ENCODE data around the gene LMX1B. TPM values are rescaled to one million over a fixed set of nuclear protein-coding genes. Genes with fewer than 3 reads are reported as not detected.
A peak's percentile ranks its signal among the peaks of the same experiment; 100 is the strongest.

Gene LMX1B
- polyA plus RNA-seq, 1 of the 3 experiments (the other 2 are of a cell fraction) = not detected

DNA sequence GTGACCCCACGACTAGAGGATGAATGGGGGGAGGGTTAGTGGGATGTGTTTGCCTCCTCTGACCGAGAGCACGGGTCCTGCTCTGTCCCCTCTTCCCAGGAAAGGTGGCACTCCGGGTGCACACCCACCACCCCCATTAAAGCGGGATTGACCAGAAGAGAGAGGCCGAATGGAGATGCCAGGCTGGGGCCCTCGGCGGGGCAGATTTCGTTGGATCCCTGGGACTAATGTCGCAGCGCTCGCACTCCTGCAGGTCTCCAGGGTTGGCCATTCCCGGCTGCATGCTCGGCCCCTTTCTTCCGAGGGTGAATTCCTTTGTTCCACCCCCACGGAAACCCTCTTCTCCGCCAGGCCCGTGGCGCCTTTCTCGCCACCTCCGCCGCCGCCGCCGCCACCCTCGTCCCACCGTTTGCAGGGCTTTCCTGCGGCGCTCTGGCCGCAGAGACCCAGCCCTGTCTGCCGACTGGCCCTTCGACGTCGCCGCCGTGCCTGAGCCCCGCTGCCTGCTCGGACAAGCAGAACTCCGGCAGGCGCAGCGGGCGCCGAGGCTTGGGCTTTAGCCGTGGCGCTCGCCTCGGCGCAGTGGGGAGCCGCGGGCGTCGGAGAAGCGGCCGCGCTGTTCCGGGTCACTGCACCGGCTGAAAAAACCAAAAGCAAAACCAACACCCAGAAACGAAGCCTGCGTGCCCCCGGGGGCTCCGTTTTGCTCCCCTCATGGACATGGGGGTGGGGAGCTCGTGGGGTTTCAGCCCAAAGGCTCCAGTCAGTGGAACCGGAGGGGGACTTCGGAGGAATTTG is 11.8 kb downstream of the LMX1B start (continued):
- no peak for TF ChIP-seq RCOR1 (IDR thresholded peaks at IDR 0.05; ENCODE audit: low read length)
- TF ChIP-seq CHD2 (IDR thresholded peaks at IDR 0.05; ENCODE audit: low read length, partially characterized antibody) = no peak
- no peak for TF ChIP-seq SIN3A (IDR thresholded peaks at IDR 0.05; ENCODE audit: borderline replicate concordance, low read depth, low read length)

DNA sequence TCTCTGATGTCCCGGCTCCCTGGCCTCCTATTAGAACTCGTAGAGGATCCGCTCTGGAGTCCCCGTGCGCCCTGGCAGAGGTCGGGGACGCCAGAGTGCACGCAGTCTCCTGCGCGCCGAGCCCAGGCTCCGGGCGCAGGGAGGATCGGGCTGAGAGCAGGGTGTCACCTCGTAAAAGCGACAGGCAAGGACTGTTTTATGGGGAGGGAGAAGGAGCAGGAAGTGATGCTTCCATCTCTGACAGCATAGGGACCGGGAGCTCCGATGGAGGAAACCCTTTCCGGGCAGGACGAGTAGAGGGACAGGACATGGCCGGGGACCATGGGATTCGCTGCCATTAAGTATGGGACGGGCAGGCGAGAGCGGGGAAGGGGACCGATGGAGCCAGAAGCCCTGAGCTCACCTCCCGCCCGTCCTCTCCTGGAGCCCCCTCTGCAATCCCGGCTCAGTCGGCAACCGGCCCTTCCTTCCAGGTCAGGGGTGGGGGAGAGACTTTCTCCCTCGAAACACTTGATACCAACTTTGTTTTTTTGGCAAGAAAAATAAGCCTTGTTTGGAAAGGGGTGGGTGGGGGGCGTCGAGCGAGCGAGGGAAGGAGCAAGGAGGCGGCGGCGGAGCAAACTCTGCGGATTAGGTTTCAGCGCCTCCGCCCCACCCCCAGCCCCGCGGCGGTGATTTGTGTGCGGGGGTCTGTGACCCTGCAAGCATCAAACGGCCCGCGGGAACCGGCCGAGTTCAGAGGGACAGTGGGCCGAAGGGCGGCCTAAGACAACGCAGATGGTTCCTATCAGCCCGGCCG is 12.6 kb downstream of the LMX1B start:
- ChIA-PET CTCF (interaction anchor here (0.7 to 3.1 kb wide), 4 partner anchors 80 to 155 kb away, joined by 3 to 12 read pairs (median 4); no protein-coding TSS in a partner anchor), POLR2A (no interaction called here)
- Histone ChIP-seq H3K4me2 (0 out of 2 replicates have a peak overlapping the region, but pooled peaks have one; percentile 4), H3K27me3 (ENCODE audit: insufficient read depth) (peaks cover 100% of the 10 kb centered on the region), H2AFZ (ENCODE audit: low read depth) (no peak overlapping the region), H3K4me1 (ENCODE audit: control insufficient read depth in 1 of 2, insufficient read depth in 2 of 2, low read depth in 1 of 2, low read length in 1 of 2) (peaks cover 0 to 17% of the 10 kb centered on the region in 2 experiments; a peak in 2 of 4 replicates), H3K4me3 (ENCODE audit: low read depth in 2 of 2, low read length in 1 of 2) (no peak overlapping the region; a peak in 1 of 4 replicates), H3K79me2 (ENCODE audit: insufficient read depth) (no peaks in the 10 kb centered on the region), H3K9me3 (no peaks in the 10 kb centered on the region), H3K36me3 (replicated peaks in 1 of 2; ENCODE audit: control insufficient read depth in 1 of 2, insufficient read depth in 2 of 2, low read length in 1 of 2) (no peaks in the 10 kb centered on the region), H3K9me2 (no peaks in the 10 kb centered on the region), H3F3A (replicated peaks; ENCODE audit: insufficient read depth) (no peaks in the 10 kb centered on the region), H3K27ac (ENCODE audit: low read depth in 2 of 2, low read length in 1 of 2) (no peak overlapping the region), H3K9ac (no peak overlapping the region), H4K20me1 (ENCODE audit: insufficient read depth) (no peaks in the 10 kb centered on the region)
- no peak for DNase-seq
- WGBS (ENCODE audit: low lambda C conversion rate) = 11% methylated on average over 26 of the region's 56 CpGs
- TF ChIP-seq TEAD4 (IDR thresholded peaks at IDR 0.05; ENCODE audit: borderline replicate concordance, insufficient read depth) (no peak), SMC3 (IDR thresholded peaks at IDR 0.05; ENCODE audit: low read depth, low read length) (no peak), NFIC (IDR thresholded peaks at IDR 0.05; ENCODE audit: borderline replicate concordance) (no peak), RCOR1 (IDR thresholded peaks at IDR 0.05; ENCODE audit: low read length) (no peak), IRF3 (IDR thresholded peaks at IDR 0.05; ENCODE audit: low read depth, low read length) (no peak), CHD2 (IDR thresholded peaks at IDR 0.05; ENCODE audit: low read length, partially characterized antibody) (no peak), POLR2AphosphoS5 (IDR thresholded peaks at IDR 0.05; ENCODE audit: low read depth, low read length) (no peak), MEF2A (IDR thresholded peaks at IDR 0.05; ENCODE audit: borderline replicate concordance, low read depth) (no peak), EP300 (IDR thresholded peaks at IDR 0.05; ENCODE audit: borderline replicate concordance in 1 of 2, low read depth in 1 of 2, low read length in 1 of 2) (no peak), RFX5 (IDR thresholded peaks at IDR 0.05; ENCODE audit: low read length) (no peak), RAD21 (IDR thresholded peaks at IDR 0.05; ENCODE audit: low read length) (no peak)
- TF ChIP-seq, protein P1, sequence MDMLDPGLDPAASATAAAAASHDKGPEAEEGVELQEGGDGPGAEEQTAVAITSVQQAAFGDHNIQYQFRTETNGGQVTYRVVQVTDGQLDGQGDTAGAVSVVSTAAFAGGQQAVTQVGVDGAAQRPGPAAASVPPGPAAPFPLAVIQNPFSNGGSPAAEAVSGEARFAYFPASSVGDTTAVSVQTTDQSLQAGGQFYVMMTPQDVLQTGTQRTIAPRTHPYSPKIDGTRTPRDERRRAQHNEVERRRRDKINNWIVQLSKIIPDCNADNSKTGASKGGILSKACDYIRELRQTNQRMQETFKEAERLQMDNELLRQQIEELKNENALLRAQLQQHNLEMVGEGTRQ (IDR thresholded peaks at IDR 0.05; ENCODE audit: borderline replicate concordance, low read depth, low read length) = no peak

Data from SK-N-SH (cell line).